Uterus (tissue), 4 donors: ENCODE results near the gene ZNF831. TPM values are rescaled to one million over a fixed set of nuclear protein-coding genes. Genes with fewer than 3 reads are reported as not detected.

Source experiments
- DNase-seq, 2 donors: peaks; one replicate each; pipeline ENCODE4 v3.0.0-alpha.2; 2019 to 2020
- H3K27ac ChIP-seq, 2 donors: fragments of 200-600 bp; sonication (generic); 1 replicate in 1 of 2; 2 replicates in 1 of 2; pipeline ENCODE4 v1.5.1; 2016 to 2018
- H3K27me3 ChIP-seq, 2 donors: fragments of 200-600 bp; sonication (generic); one replicate each; pipeline ENCODE4 v1.5.1; 2018 to 2019; ENCODE audit warnings: control low read depth in 1 of 2
- H3K36me3 ChIP-seq, 2 donors: fragments of 200-600 bp; sonication (generic); one replicate each; pipeline ENCODE4 v1.5.1; 2019; ENCODE audit warnings: control low read depth in 1 of 2
- H3K4me1 ChIP-seq, 2 donors: fragments of 200-600 bp; sonication (generic); one replicate each; pipeline ENCODE4 v1.5.1; 2018 to 2019; ENCODE audit warnings: control low read depth in 1 of 2
- H3K4me3 ChIP-seq, 2 donors: fragments of 200-600 bp; sonication (generic); 1 replicate in 1 of 2; 2 replicates in 1 of 2; pipeline ENCODE4 v1.5.1; 2018 to 2019; ENCODE audit warnings: mild to moderate bottlenecking in 1 of 2
- H3K9me3 ChIP-seq, 2 donors: fragments of 200-600 bp; sonication (generic); one replicate each; pipeline ENCODE4 v1.5.1; 2019; ENCODE audit warnings: control low read depth in 1 of 2
- CTCF ChIP-seq, 4 experiments: fragments of 200-600 bp in 2 of 4; fragments of 450-650 bp in 2 of 4; sonication (generic) in 2 of 4; IDR thresholded peaks; one replicate each; pipeline ENCODE4 v1.5.1; 2016 to 2019; ENCODE audit warnings: antibody characterized with exemption in 4 of 4, mild to moderate bottlenecking in 2 of 4, moderate library complexity in 1 of 4
- POLR2A ChIP-seq, 2 donors: fragments of 450-650 bp; IDR thresholded peaks; one replicate each; pipeline ENCODE4 v1.6.1; 2016; ENCODE audit warnings: antibody characterized with exemption in 2 of 2, mild to moderate bottlenecking in 1 of 2, moderate library complexity in 1 of 2
- intact Hi-C: fragments of 100-400 bp; cut with DNase I; formaldehyde crosslinking; loops from one replicate; pipeline ENCODE4 v1.15.1; 2023; ENCODE audit warnings: low total_unique reads
- total RNA-seq, 4 donors: library from RNA; depleted of rRNA in 3 of 4; stranded (reverse); fragments of >200 nt in 3 of 4; gene quantifications; one replicate each; pipeline versions ENCODE4 v1.1.0 to v1.2.4, GENCODE V29; 2014 to 2023
- donor health status: DM: yes; HTN: yes; CAD: no.

Gene ZNF831
- total RNA-seq, 4 donors from 2014 or later, result 0.21 to 3.1 (median 0.43) TPM

GRCh38 chr20:59193325-59193724 lies 29.7 kb downstream of the ZNF831 start:
- no peak for DNase-seq
- H3K36me3 ChIP-seq, result no peaks in the 10 kb centered on the region
- H3K27ac ChIP-seq, result no peak overlapping the region
- H3K9me3 ChIP-seq, result no peaks in the 10 kb centered on the region
- H3K27me3 ChIP-seq, result no peaks in the 10 kb centered on the region
- H3K4me3 ChIP-seq, result no peak overlapping the region
- H3K4me1 ChIP-seq, result no peaks in the 10 kb centered on the region
- intact Hi-C loops, result no loop called here
- no peak for TF ChIP-seq CTCF (IDR thresholded peaks at IDR 0.05)

- no peak for TF ChIP-seq POLR2A (IDR thresholded peaks at IDR 0.05)
- H3K27ac ChIP-seq, result no peak overlapping the region
- no peaks in the 10 kb centered on the region for H3K36me3 ChIP-seq
- H3K4me3 ChIP-seq, result no peak overlapping the region
- no peaks in the 10 kb centered on the region for H3K4me1 ChIP-seq
- H3K27me3 ChIP-seq, result no peaks in the 10 kb centered on the region
- no peak for DNase-seq
- no peaks in the 10 kb centered on the region for H3K9me3 ChIP-seq
- intact Hi-C loops, result no loop called here
Observed at GRCh38 chr20:59194023-59194935, 30.7 kb downstream of the ZNF831 start.

GRCh38 chr20:59195316-59195993 lies 31.8 kb downstream of the ZNF831 start:
- Histone ChIP-seq H3K27ac (no peak overlapping the region), H3K27me3 (no peaks in the 10 kb centered on the region), H3K4me3 (no peak overlapping the region), H3K36me3 (no peaks in the 10 kb centered on the region), H3K9me3 (no peaks in the 10 kb centered on the region), H3K4me1 (no peaks in the 10 kb centered on the region)
- no peak for TF ChIP-seq CTCF (IDR thresholded peaks at IDR 0.05)
- no peak for TF ChIP-seq POLR2A (IDR thresholded peaks at IDR 0.05)
- DNase-seq, result no peak
- intact Hi-C loops, result no loop called here

- no peaks in the 10 kb centered on the region for H3K9me3 ChIP-seq
- H3K4me1 ChIP-seq, result no peaks in the 10 kb centered on the region
- TF ChIP-seq CTCF (IDR thresholded peaks at IDR 0.05), result no peak
- TF ChIP-seq POLR2A (IDR thresholded peaks at IDR 0.05), result no peak
Observed at GRCh38 chr20:59204165-59204894, 40.7 kb downstream of the ZNF831 start.

GRCh38 chr20:59205044-59205443 lies 41.4 kb downstream of the ZNF831 start:
- Histone ChIP-seq H3K27me3 (no peaks in the 10 kb centered on the region), H3K36me3 (no peaks in the 10 kb centered on the region), H3K4me1 (no peaks in the 10 kb centered on the region), H3K4me3 (no peak overlapping the region), H3K27ac (no peak overlapping the region), H3K9me3 (no peaks in the 10 kb centered on the region)
- intact Hi-C loops, result no loop called here
- DNase-seq, result no peak
- no peak for TF ChIP-seq CTCF (IDR thresholded peaks at IDR 0.05)
- no peak for TF ChIP-seq POLR2A (IDR thresholded peaks at IDR 0.05)

More at GRCh38 chr20:59204165-59204894, 40.7 kb downstream of the ZNF831 start:
- H3K36me3 ChIP-seq, result no peaks in the 10 kb centered on the region
- H3K27ac ChIP-seq, result no peak overlapping the region
- no peaks in the 10 kb centered on the region for H3K27me3 ChIP-seq
- no peak overlapping the region for H3K4me3 ChIP-seq
- no peak for DNase-seq
- intact Hi-C loops, result no loop called here
